ENCODE data around the gene MSH3. TPM values are rescaled to one million over a fixed set of nuclear protein-coding genes. Genes with fewer than 3 reads are reported as not detected.

The MSH3 gene
- polyA plus RNA-seq, 3 donors, result 4.5 to 9.9 (median 8.0) TPM

- Mint-ChIP-seq H3K9me3 (peaks cover 0 to 7% (median 0%) of the 10 kb centered on the region in 7 donors), H3K27me3 (ENCODE audit: low read depth in 3 of 3) (no peaks in the 10 kb centered on the region), H3K27ac (no peak overlapping the region), H3K4me3 (no peak overlapping the region), H3K4me1 (peaks cover 3% of the 10 kb centered on the region), H3K36me3 (peaks cover 73 to 89% of the 10 kb centered on the region in 2 donors)
- H3K4me1 ChIP-seq (ENCODE audit: control insufficient read depth in 1 of 2, insufficient read depth in 2 of 2, low read length in 2 of 2), result no peaks in the 10 kb centered on the region
- no peak overlapping the region for H3K9ac ChIP-seq (ENCODE audit: insufficient read depth, low read length, poor library complexity, severe bottlenecking)
- H4K20me1 ChIP-seq (ENCODE audit: insufficient read depth, low read length), result no peaks in the 10 kb centered on the region
- no peaks in the 10 kb centered on the region for H3K27me3 ChIP-seq (ENCODE audit: control insufficient read depth in 2 of 2, insufficient read depth in 2 of 2, low read length in 2 of 2)
- TF ChIP-seq, protein P1, sequence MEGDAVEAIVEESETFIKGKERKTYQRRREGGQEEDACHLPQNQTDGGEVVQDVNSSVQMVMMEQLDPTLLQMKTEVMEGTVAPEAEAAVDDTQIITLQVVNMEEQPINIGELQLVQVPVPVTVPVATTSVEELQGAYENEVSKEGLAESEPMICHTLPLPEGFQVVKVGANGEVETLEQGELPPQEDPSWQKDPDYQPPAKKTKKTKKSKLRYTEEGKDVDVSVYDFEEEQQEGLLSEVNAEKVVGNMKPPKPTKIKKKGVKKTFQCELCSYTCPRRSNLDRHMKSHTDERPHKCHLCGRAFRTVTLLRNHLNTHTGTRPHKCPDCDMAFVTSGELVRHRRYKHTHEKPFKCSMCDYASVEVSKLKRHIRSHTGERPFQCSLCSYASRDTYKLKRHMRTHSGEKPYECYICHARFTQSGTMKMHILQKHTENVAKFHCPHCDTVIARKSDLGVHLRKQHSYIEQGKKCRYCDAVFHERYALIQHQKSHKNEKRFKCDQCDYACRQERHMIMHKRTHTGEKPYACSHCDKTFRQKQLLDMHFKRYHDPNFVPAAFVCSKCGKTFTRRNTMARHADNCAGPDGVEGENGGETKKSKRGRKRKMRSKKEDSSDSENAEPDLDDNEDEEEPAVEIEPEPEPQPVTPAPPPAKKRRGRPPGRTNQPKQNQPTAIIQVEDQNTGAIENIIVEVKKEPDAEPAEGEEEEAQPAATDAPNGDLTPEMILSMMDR (IDR thresholded peaks at IDR 0.05), result no peak
- H3K9me3 ChIP-seq (replicated peaks in 1 of 2; ENCODE audit: control insufficient read depth in 1 of 2, insufficient read depth in 1 of 2, low read length in 2 of 2), result no peaks in the 10 kb centered on the region
- no peak overlapping the region for H3K4me2 ChIP-seq (replicated peaks; ENCODE audit: extremely low read depth, low read length, poor library complexity, severe bottlenecking)
- intact Hi-C loops (cut with micrococcal nuclease), result no loop called here
- peaks cover 77 to 96% of the 10 kb centered on the region in 2 donors for H3K36me3 ChIP-seq (replicated peaks in 1 of 2; ENCODE audit: control insufficient read depth in 1 of 2, insufficient read depth in 2 of 2, low read length in 2 of 2)
- H3K79me2 ChIP-seq (ENCODE audit: insufficient read depth, low read length), result peaks cover 42% of the 10 kb centered on the region
- H2AFZ ChIP-seq (ENCODE audit: insufficient read depth, low read depth, low read length, poor library complexity, severe bottlenecking), result no peak overlapping the region
- no CpG with 5 or more reads among the region's 1 CpG for WGBS (ENCODE audit: insufficient coverage)
- H3K27ac ChIP-seq (ENCODE audit: low read depth in 1 of 2, low read length in 2 of 2), result no peak overlapping the region
- H3K4me3 ChIP-seq (replicated peaks in 1 of 3; ENCODE audit: low read depth in 2 of 3, low read length in 3 of 3), result no peak overlapping the region
- DNase-seq, result no peak
Observed at GRCh38 chr5:80662108-80662507, 7.7 kb downstream of the MSH3 start.

GRCh38 chr5:80665057-80665456 lies 10.6 kb downstream of the MSH3 start:
- intact Hi-C loops (cut with micrococcal nuclease), result no loop called here
- no peaks in the 10 kb centered on the region for H3K9me3 ChIP-seq (replicated peaks in 1 of 2; ENCODE audit: control insufficient read depth in 1 of 2, insufficient read depth in 1 of 2, low read length in 2 of 2)
- Mint-ChIP-seq H3K27ac (peak overlapping the region in 1 of 7 donors; percentile 29), H3K36me3 (peaks cover 64 to 81% of the 10 kb centered on the region in 2 donors), H3K4me3 (no peak overlapping the region), H3K4me1 (no peaks in the 10 kb centered on the region), H3K9me3 (peaks cover 0 to 3% (median 0%) of the 10 kb centered on the region in 7 donors), H3K27me3 (ENCODE audit: low read depth in 3 of 3) (no peaks in the 10 kb centered on the region)
- H3K36me3 ChIP-seq (replicated peaks in 1 of 2; ENCODE audit: control insufficient read depth in 1 of 2, insufficient read depth in 2 of 2, low read length in 2 of 2), result peaks cover 74 to 97% of the 10 kb centered on the region in 2 donors
- H3K4me2 ChIP-seq (replicated peaks; ENCODE audit: extremely low read depth, low read length, poor library complexity, severe bottlenecking), result no peak overlapping the region
- H3K4me3 ChIP-seq (replicated peaks in 1 of 3; ENCODE audit: low read depth in 2 of 3, low read length in 3 of 3), result no peak overlapping the region
- H2AFZ ChIP-seq (ENCODE audit: insufficient read depth, low read depth, low read length, poor library complexity, severe bottlenecking), result no peak overlapping the region
- no peak for DNase-seq
- 100% methylated on average over 2 of the region's 4 CpGs for WGBS (ENCODE audit: insufficient coverage)
- no peaks in the 10 kb centered on the region for H3K27me3 ChIP-seq (ENCODE audit: control insufficient read depth in 2 of 2, insufficient read depth in 2 of 2, low read length in 2 of 2)
- no peaks in the 10 kb centered on the region for H3K4me1 ChIP-seq (ENCODE audit: control insufficient read depth in 1 of 2, insufficient read depth in 2 of 2, low read length in 2 of 2)
- H3K27ac ChIP-seq (ENCODE audit: low read depth in 1 of 2, low read length in 2 of 2), result no peak overlapping the region
- TF ChIP-seq, protein P1 (IDR thresholded peaks at IDR 0.05), result no peak
- no peak overlapping the region for H3K9ac ChIP-seq (ENCODE audit: insufficient read depth, low read length, poor library complexity, severe bottlenecking)
- H4K20me1 ChIP-seq (ENCODE audit: insufficient read depth, low read length), result no peaks in the 10 kb centered on the region
- peaks cover 24% of the 10 kb centered on the region for H3K79me2 ChIP-seq (ENCODE audit: insufficient read depth, low read length)
